ENCODE results near the gene ARMC10.

DNA sequence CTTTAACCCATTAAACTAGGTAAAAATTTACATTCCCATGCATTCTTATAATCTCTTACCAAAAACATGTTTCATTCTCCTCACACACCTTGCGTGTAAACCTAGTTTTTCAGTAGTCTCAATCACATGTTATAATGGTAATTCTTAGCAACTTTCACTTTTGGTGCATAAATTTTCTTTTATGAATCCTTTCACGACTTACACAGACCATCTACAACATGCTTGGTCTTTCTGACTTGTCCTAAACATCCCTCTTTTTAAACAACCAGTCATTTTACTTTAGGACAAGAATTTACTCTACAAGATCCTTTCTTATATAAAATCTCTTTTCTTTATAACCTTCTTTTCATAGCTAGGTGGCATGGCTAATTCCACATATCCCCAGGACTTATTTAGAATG lies 26.1 kb upstream of the ARMC10 start:
- TF ChIP-seq NCOA1 (IDR thresholded peaks at IDR 0.05; ENCODE audit: low read depth) (no peak), ZNF717 (CRISPR knock-in tag; IDR thresholded peaks at IDR 0.05) (no peak), TCF7 (IDR thresholded peaks at IDR 0.05; ENCODE audit: borderline replicate concordance) (no peak), IFI16 (CRISPR knock-in tag; IDR thresholded peaks at IDR 0.05) (no peak), HES1 (IDR thresholded peaks at IDR 0.05; ENCODE audit: low read depth) (no peak), ZNF232 (CRISPR knock-in tag; IDR thresholded peaks at IDR 0.05) (no peak), POLR2A (conservative IDR thresholded peaks at IDR 0.05) (no peak), BRF2 (IDR thresholded peaks at IDR 0.05; ENCODE audit: borderline replicate concordance, insufficient read depth, insufficient read length) (no peak)

Measured in K562 (cell line).